ENCODE data around the gene AMY1C. TPM values are rescaled to one million over a fixed set of nuclear protein-coding genes. Genes with fewer than 3 reads are reported as not detected.

The AMY1C gene
- total RNA-seq, 1 experiment from 2014 or later: not detected

GRCh38 chr1:103761896-103762295 lies 12.2 kb downstream of the AMY1C start:
- no peak overlapping the region for H3K27ac Mint-ChIP-seq
- POLR2A ChIA-PET: no interaction called here
- no peaks in the 10 kb centered on the region for H3K27me3 Mint-ChIP-seq (ENCODE audit: low read depth)
- CTCF ChIA-PET: no interaction called here
- peaks cover 24% of the 10 kb centered on the region for H3K9me3 Mint-ChIP-seq
- ATAC-seq (no peak), DNase-seq (ENCODE audit: low spot score) (no peak)
- no peaks in the 10 kb centered on the region for H3K4me1 Mint-ChIP-seq
- H3K36me3 Mint-ChIP-seq: no peaks in the 10 kb centered on the region
- no peak for TF ChIP-seq STAT6 (CRISPR knock-in tag; conservative IDR thresholded peaks at IDR 0.05; ENCODE audit: low read depth)
- TF ChIP-seq GTF2I (CRISPR knock-in tag; conservative IDR thresholded peaks at IDR 0.05): no peak
- no peak for TF ChIP-seq ATF1 (CRISPR knock-in tag; IDR thresholded peaks at IDR 0.05)
- TF ChIP-seq ZNF317 (CRISPR knock-in tag; IDR thresholded peaks at IDR 0.05; ENCODE audit: borderline replicate concordance, low read depth): no peak
- no peak for TF ChIP-seq ZNF121 (CRISPR knock-in tag; IDR thresholded peaks at IDR 0.05)
- TF ChIP-seq MXD4 (CRISPR knock-in tag; IDR thresholded peaks at IDR 0.05; ENCODE audit: borderline replicate concordance): no peak
- TF ChIP-seq FOXK1 (CRISPR knock-in tag; IDR thresholded peaks at IDR 0.05): no peak
- TF ChIP-seq, protein P1, sequence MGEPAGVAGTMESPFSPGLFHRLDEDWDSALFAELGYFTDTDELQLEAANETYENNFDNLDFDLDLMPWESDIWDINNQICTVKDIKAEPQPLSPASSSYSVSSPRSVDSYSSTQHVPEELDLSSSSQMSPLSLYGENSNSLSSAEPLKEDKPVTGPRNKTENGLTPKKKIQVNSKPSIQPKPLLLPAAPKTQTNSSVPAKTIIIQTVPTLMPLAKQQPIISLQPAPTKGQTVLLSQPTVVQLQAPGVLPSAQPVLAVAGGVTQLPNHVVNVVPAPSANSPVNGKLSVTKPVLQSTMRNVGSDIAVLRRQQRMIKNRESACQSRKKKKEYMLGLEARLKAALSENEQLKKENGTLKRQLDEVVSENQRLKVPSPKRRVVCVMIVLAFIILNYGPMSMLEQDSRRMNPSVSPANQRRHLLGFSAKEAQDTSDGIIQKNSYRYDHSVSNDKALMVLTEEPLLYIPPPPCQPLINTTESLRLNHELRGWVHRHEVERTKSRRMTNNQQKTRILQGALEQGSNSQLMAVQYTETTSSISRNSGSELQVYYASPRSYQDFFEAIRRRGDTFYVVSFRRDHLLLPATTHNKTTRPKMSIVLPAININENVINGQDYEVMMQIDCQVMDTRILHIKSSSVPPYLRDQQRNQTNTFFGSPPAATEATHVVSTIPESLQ (CRISPR knock-in tag; IDR thresholded peaks at IDR 0.05): no peak
- TF ChIP-seq PREB (CRISPR knock-in tag; IDR thresholded peaks at IDR 0.05; ENCODE audit: borderline replicate concordance): no peak
- no peak for TF ChIP-seq ZNF423 (CRISPR knock-in tag; IDR thresholded peaks at IDR 0.05)
- H3K4me3 Mint-ChIP-seq: no peak overlapping the region

GRCh38 chr1:103779932-103780331 lies 30.2 kb downstream of the AMY1C start:
- ATAC-seq (no peak), DNase-seq (ENCODE audit: low spot score) (no peak)
- ChIA-PET CTCF (no interaction called here), POLR2A (no interaction called here)
- H3K4me1 Mint-ChIP-seq: no peaks in the 10 kb centered on the region
- H3K36me3 Mint-ChIP-seq: no peaks in the 10 kb centered on the region
- no peaks in the 10 kb centered on the region for H3K27me3 Mint-ChIP-seq (ENCODE audit: low read depth)
- H3K27ac Mint-ChIP-seq: no peak overlapping the region
- H3K4me3 Mint-ChIP-seq: no peak overlapping the region
- no peaks in the 10 kb centered on the region for H3K9me3 Mint-ChIP-seq
- TF ChIP-seq, protein P2, sequence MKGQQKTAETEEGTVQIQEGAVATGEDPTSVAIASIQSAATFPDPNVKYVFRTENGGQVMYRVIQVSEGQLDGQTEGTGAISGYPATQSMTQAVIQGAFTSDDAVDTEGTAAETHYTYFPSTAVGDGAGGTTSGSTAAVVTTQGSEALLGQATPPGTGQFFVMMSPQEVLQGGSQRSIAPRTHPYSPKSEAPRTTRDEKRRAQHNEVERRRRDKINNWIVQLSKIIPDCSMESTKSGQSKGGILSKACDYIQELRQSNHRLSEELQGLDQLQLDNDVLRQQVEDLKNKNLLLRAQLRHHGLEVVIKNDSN (CRISPR knock-in tag; IDR thresholded peaks at IDR 0.05): no peak
- no peak for TF ChIP-seq AR (CRISPR knock-in tag; IDR thresholded peaks at IDR 0.05)
- no peak for TF ChIP-seq PRDM15 (CRISPR knock-in tag; IDR thresholded peaks at IDR 0.05)
- TF ChIP-seq, protein P3, sequence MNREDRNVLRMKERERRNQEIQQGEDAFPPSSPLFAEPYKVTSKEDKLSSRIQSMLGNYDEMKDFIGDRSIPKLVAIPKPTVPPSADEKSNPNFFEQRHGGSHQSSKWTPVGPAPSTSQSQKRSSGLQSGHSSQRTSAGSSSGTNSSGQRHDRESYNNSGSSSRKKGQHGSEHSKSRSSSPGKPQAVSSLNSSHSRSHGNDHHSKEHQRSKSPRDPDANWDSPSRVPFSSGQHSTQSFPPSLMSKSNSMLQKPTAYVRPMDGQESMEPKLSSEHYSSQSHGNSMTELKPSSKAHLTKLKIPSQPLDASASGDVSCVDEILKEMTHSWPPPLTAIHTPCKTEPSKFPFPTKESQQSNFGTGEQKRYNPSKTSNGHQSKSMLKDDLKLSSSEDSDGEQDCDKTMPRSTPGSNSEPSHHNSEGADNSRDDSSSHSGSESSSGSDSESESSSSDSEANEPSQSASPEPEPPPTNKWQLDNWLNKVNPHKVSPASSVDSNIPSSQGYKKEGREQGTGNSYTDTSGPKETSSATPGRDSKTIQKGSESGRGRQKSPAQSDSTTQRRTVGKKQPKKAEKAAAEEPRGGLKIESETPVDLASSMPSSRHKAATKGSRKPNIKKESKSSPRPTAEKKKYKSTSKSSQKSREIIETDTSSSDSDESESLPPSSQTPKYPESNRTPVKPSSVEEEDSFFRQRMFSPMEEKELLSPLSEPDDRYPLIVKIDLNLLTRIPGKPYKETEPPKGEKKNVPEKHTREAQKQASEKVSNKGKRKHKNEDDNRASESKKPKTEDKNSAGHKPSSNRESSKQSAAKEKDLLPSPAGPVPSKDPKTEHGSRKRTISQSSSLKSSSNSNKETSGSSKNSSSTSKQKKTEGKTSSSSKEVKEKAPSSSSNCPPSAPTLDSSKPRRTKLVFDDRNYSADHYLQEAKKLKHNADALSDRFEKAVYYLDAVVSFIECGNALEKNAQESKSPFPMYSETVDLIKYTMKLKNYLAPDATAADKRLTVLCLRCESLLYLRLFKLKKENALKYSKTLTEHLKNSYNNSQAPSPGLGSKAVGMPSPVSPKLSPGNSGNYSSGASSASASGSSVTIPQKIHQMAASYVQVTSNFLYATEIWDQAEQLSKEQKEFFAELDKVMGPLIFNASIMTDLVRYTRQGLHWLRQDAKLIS (CRISPR knock-in tag; IDR thresholded peaks at IDR 0.05; ENCODE audit: borderline replicate concordance): no peak
- no peak for TF ChIP-seq ETV6 (CRISPR knock-in tag; IDR thresholded peaks at IDR 0.05)
- no peak for TF ChIP-seq NR3C1 (CRISPR knock-in tag; conservative IDR thresholded peaks at IDR 0.05; ENCODE audit: low read depth)
- TF ChIP-seq CBFB (CRISPR knock-in tag; IDR thresholded peaks at IDR 0.05; ENCODE audit: low read depth): no peak
- TF ChIP-seq RORB (CRISPR knock-in tag; IDR thresholded peaks at IDR 0.05): no peak
- TF ChIP-seq ZBTB21 (CRISPR knock-in tag; IDR thresholded peaks at IDR 0.05; ENCODE audit: borderline replicate concordance): no peak

All from WTC11 (cell line).